Measurements from ENCODE around the gene ADARB2. TPM values are rescaled to one million over a fixed set of nuclear protein-coding genes. Genes with fewer than 3 reads are reported as not detected.

ADARB2 gene
- polyA plus RNA-seq, 1 of the 3 experiments (the other 2 are of a cell fraction): not detected

GRCh38 chr10:1272777-1273161, 464.6 kb downstream of the ADARB2 start:
- H3K4me3 ChIP-seq (ENCODE audit: low read depth in 2 of 2, low read length in 1 of 2): no peak overlapping the region
- peak overlapping the region in 1 of 2 experiments; percentile 99; a peak in 2 of 4 replicates for H3K27ac ChIP-seq (ENCODE audit: low read depth in 2 of 2, low read length in 1 of 2)
- no peaks in the 10 kb centered on the region for H3K9me3 ChIP-seq
- TF ChIP-seq RXRA (IDR thresholded peaks at IDR 0.05; ENCODE audit: borderline replicate concordance, low read depth): no peak
- TF ChIP-seq EP300 (IDR thresholded peaks at IDR 0.05; ENCODE audit: borderline replicate concordance in 1 of 2, low read depth in 1 of 2, low read length in 1 of 2): no peak
- TF ChIP-seq CHD2 (IDR thresholded peaks at IDR 0.05; ENCODE audit: low read length, partially characterized antibody): no peak
- no peak for TF ChIP-seq GATA2 (CRISPR knock-in tag; IDR thresholded peaks at IDR 0.05)
- TF ChIP-seq, protein P1, sequence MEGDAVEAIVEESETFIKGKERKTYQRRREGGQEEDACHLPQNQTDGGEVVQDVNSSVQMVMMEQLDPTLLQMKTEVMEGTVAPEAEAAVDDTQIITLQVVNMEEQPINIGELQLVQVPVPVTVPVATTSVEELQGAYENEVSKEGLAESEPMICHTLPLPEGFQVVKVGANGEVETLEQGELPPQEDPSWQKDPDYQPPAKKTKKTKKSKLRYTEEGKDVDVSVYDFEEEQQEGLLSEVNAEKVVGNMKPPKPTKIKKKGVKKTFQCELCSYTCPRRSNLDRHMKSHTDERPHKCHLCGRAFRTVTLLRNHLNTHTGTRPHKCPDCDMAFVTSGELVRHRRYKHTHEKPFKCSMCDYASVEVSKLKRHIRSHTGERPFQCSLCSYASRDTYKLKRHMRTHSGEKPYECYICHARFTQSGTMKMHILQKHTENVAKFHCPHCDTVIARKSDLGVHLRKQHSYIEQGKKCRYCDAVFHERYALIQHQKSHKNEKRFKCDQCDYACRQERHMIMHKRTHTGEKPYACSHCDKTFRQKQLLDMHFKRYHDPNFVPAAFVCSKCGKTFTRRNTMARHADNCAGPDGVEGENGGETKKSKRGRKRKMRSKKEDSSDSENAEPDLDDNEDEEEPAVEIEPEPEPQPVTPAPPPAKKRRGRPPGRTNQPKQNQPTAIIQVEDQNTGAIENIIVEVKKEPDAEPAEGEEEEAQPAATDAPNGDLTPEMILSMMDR (IDR thresholded peaks at IDR 0.05): no peak
- TF ChIP-seq ELF1 (IDR thresholded peaks at IDR 0.05): no peak
- TF ChIP-seq, protein P2, sequence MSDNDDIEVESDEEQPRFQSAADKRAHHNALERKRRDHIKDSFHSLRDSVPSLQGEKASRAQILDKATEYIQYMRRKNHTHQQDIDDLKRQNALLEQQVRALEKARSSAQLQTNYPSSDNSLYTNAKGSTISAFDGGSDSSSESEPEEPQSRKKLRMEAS (IDR thresholded peaks at IDR 0.05; ENCODE audit: low read depth): no peak
- no peak for TF ChIP-seq IRF3 (IDR thresholded peaks at IDR 0.05; ENCODE audit: low read depth, low read length)
- no peak for TF ChIP-seq TCF12 (IDR thresholded peaks at IDR 0.05)
- TF ChIP-seq YY1 (IDR thresholded peaks at IDR 0.05; ENCODE audit: low read depth): no peak
- TF ChIP-seq USF1 (IDR thresholded peaks at IDR 0.05; ENCODE audit: borderline replicate concordance, low read depth): no peak
- TF ChIP-seq SMC3 (IDR thresholded peaks at IDR 0.05; ENCODE audit: low read depth, low read length): no peak
- no peak for TF ChIP-seq SIN3A (IDR thresholded peaks at IDR 0.05; ENCODE audit: borderline replicate concordance, low read depth, low read length)
- no peak for TF ChIP-seq TAF1 (IDR thresholded peaks at IDR 0.05; ENCODE audit: borderline replicate concordance, low read depth, low read length)
- no peak for TF ChIP-seq POLR2AphosphoS5 (IDR thresholded peaks at IDR 0.05; ENCODE audit: low read depth, low read length)
- TF ChIP-seq, protein P3, sequence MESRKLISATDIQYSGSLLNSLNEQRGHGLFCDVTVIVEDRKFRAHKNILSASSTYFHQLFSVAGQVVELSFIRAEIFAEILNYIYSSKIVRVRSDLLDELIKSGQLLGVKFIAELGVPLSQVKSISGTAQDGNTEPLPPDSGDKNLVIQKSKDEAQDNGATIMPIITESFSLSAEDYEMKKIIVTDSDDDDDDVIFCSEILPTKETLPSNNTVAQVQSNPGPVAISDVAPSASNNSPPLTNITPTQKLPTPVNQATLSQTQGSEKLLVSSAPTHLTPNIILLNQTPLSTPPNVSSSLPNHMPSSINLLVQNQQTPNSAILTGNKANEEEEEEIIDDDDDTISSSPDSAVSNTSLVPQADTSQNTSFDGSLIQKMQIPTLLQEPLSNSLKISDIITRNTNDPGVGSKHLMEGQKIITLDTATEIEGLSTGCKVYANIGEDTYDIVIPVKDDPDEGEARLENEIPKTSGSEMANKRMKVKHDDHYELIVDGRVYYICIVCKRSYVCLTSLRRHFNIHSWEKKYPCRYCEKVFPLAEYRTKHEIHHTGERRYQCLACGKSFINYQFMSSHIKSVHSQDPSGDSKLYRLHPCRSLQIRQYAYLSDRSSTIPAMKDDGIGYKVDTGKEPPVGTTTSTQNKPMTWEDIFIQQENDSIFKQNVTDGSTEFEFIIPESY (IDR thresholded peaks at IDR 0.05; ENCODE audit: borderline replicate concordance, low read depth): no peak
- no peak for TF ChIP-seq RAD21 (IDR thresholded peaks at IDR 0.05; ENCODE audit: low read length)
- TF ChIP-seq FOXM1 (IDR thresholded peaks at IDR 0.05; ENCODE audit: low read depth): no peak
- TF ChIP-seq JUND (IDR thresholded peaks at IDR 0.05): no peak
- CTCF ChIA-PET: interaction anchor here (1.5 to 3.6 kb wide), 4 partner anchors 9 to 25 kb away, joined by 5 to 11 read pairs (median 8); no protein-coding TSS in a partner anchor
- H3K9me2 ChIP-seq: no peaks in the 10 kb centered on the region
- H3K27me3 ChIP-seq (ENCODE audit: insufficient read depth): no peaks in the 10 kb centered on the region
- H3K4me1 ChIP-seq (ENCODE audit: control insufficient read depth in 1 of 2, insufficient read depth in 2 of 2, low read depth in 1 of 2, low read length in 1 of 2): peaks cover 0 to 56% of the 10 kb centered on the region in 2 experiments; a peak in 2 of 4 replicates
- no peaks in the 10 kb centered on the region for H3K79me2 ChIP-seq (ENCODE audit: insufficient read depth)
- H3F3A ChIP-seq (replicated peaks; ENCODE audit: insufficient read depth): no peaks in the 10 kb centered on the region
- DNase-seq: peak; percentile 68
- no peak overlapping the region for H3K4me2 ChIP-seq
- H4K20me1 ChIP-seq (ENCODE audit: insufficient read depth): no peaks in the 10 kb centered on the region
- no peak overlapping the region for H2AFZ ChIP-seq (ENCODE audit: low read depth)
- POLR2A ChIA-PET: interaction anchor here (1.3 to 3.6 kb wide), 4 partner anchors 15 to 176 kb away, joined by 3 to 28 read pairs (median 4); no protein-coding TSS in a partner anchor
- WGBS (ENCODE audit: low lambda C conversion rate): 55% methylated on average over 8 of the region's 9 CpGs
- no peak overlapping the region for H3K9ac ChIP-seq
- H3K36me3 ChIP-seq (replicated peaks in 1 of 2; ENCODE audit: control insufficient read depth in 1 of 2, insufficient read depth in 2 of 2, low read length in 1 of 2): no peaks in the 10 kb centered on the region
